Glomerular endothelial cell (primary cell): ENCODE data around the gene C10orf120. TPM values are rescaled to one million over a fixed set of nuclear protein-coding genes. Genes with fewer than 3 reads are reported as not detected.

Source experiments
- DNase-seq: peaks from one replicate; pipeline ENCODE4 v3.0.0-alpha.2; 2011; ENCODE audit warnings: low read depth, low spot score; ENCODE audit errors: extremely low read depth
- total RNA-seq: library from RNA; depleted of rRNA; stranded (reverse); fragments of >200 nt; gene quantifications from 2 replicates; pipeline ENCODE4 v1.2.3, GENCODE V29; 2015

Gene C10orf120
- total RNA-seq, 1 donor from 2014 or later: not detected

DNA sequence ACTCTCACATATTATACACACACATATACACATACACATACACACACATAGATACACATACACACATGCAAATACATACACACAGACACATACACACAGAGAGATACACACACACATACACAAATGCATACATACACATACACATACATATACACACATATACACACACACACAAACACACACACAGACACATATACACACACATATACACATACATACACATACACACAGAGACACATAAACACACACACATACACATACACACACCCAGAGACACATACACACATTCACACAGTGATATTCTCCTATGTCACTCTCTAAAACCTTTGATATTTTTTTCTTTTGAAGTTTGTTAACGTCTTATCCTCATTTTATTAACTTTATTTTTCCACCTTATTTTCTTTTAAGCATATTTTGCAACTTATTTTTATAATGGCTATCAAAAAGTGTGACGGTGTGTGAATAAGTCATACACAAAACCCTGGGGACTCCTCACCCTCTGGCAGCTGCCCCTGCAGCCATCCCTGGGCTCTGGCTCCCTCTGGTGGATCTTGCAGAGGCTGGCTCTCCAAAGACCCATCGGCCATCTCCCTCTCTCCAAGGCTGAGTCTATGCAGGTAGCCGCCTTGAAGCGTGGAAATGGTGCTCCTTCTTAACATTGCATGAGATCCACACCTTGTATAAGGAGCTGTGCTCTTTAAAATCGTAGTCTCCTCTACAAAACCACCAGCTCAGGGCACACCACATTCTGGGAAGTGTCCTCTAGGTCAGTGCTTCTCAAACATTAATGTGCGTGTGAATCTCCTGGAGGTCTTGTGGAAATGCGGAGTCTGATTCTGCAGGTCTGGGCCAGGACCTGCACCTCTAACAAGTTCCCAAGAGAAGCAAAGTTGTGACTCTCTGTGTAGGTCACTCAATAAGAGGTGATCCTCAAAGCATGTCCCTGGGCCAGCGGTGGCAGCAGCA is 4.1 kb upstream of the C10orf120 start:
- peak; percentile 14 for DNase-seq

DNA sequence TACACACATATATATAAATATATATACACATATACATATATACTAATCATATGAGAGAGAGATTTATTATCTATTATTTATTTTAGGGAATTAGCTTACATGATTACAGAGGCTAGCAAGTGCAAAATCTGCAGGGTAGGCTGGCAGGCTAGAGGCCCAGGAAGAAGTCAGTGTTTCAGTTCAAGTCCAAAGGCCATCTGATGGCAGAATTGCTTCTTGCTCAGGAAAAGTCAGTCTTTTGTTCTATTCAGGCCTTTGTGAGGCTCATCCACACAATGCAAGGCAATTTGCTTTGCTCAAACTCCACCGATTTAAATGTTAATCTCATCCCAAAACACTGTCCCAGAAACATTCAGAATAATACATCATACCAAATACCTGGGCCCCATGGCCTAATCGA is 2.6 kb upstream of the C10orf120 start:
- DNase-seq: no peak

- no peak for DNase-seq
Measured at GRCh38 chr10:122701652-122702051, 2.0 kb upstream of the C10orf120 start.

DNA sequence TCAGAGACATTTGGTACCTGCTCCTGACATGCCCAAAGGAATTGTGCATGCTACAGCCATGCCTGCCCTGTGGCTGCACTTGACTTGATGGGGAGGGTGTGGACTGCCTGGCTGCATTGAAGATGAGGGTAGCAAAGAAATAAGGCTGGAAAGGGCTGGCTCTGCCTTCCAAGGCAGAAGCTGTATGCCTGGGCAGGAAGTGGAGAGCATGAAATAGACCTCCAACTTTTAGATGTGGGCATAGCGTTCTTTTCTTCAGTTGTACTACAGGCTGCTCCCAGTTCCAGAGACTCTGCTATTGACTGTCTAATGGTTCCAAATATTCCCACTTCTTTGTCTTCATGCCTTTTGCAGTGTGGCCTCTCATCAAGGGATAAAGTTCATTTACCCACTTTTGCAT is 3.0 kb downstream of the C10orf120 start:
- no peak for DNase-seq

- DNase-seq: no peak
Measured at GRCh38 chr10:122692744-122693143, 6.9 kb downstream of the C10orf120 start.

DNA sequence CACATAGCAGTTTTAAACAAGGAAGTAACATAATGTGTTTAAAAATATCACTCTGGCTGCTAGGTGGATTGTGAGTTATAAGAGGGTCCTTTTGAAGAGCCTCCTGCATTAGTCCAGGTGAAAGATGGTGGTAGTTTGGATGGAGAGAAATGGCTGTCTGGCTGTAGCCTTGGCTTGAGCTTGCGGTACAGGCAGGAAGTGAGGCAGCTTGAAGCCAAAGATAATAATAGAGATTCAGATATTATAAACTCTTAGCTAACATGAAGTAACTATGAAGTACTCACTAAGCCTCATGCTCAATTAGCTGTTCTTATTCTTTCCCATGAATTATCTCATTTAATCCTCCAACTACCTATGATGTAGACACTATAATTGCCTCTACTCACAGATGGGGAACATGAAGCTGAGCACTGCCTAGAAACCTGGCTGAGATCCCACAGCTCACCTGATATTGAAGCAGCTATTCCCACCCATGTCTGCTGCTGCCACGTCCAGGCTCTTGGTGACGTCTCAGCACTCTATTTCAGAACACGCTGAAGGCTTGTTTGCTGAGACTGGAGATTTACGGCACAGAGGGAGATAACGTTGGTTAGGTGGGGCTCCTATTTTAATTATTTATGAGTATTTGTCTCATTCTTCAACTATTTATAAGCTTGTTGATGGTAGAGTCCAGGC is 10.4 kb downstream of the C10orf120 start:
- DNase-seq: no peak

DNA sequence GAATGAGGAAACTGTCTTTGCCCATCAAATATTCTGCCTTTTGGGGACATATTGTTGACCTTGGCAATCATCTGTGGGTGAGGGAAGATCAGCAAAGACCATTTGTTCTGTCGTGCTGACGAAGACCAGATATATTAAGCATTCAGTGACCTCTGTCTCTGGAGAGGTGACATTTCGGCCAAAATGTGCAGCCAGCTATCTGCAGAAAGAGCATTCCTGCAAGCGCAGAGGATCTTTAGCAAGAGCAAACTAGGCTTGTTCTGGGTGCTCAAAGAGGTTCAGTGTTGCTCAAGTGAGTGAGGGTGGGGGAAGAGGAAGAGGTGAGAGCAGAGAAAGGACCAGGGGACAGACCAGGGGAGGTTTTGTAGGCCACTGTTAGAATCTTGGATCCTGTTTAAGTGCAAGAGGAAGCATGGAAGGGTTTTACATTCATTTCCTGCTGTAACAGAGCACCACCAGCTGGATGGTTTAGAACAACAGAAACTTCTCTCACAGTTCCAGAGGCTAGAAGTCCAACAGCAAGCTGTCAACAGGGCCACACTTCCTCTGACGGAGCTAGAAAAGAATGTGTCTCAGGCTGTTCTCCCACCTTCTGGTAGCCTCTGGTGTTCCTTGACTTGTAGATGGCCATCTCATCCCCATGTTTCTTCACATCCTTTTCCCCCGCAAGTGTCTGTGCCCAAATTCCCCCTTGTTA is 11.2 kb downstream of the C10orf120 start:
- DNase-seq: no peak

DNA sequence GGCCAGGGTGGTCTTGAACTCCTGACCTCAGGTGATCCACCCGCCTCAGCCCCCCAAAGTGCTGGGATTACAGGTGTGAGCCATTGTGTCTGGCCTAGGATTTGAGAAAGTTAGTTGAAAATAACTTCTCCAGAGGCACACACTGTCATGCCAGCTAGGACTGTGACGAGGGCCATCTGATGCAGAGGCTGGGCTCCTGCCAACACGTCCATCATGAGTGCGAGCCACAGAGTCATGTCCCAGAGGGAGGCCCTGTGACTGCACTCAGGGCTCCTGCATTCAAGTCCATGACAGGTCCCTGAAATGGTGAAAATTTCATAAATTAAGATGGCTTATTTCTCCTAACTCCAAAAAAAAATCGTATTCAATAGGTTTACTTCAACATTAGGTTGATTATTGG is 17.1 kb downstream of the C10orf120 start:
- DNase-seq: no peak

DNA sequence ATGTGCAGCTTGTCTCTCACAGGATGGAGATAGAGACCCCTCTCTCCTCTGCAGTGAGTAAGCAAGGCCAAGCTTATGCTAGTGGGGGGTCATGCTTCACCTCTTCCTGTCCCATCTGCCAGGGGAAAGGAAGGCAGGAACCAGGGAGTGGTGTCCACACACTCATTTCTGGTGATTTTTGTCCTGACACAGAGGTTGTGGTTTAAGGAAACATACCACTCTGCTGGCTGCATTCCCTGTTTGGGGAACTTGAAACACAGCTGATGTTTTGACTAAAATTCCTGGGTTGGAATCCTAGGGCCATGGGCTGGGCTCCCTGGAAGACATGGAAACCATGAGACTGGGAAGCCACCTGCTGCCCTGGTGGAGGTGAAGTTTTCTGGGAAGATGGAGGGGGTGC is 21.4 kb downstream of the C10orf120 start:
- no peak for DNase-seq

- DNase-seq: no peak
Measured at GRCh38 chr10:122675278-122675677, 24.4 kb downstream of the C10orf120 start.

DNA sequence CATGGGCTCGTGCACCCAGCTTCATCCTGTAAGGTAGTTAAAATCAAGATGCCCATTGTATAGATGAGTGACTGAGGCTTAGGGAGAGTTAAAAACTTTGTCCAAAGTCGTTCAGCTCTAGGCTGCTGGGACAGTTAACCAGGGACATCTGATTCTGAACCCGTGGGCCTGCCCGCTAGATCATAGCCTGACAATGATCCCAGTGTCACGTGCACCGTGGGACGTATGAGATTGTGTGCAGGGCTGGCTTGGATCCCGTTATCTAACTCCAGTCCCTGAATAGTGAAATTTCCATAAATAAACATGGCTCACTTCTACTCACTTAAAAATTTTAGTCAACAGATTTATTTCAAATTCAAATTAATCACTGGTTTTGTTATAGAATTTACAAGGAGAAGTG is 24.9 kb downstream of the C10orf120 start:
- no peak for DNase-seq

GRCh38 chr10:122673731-122674130 is 25.9 kb downstream of the C10orf120 start:
- no peak for DNase-seq

DNA sequence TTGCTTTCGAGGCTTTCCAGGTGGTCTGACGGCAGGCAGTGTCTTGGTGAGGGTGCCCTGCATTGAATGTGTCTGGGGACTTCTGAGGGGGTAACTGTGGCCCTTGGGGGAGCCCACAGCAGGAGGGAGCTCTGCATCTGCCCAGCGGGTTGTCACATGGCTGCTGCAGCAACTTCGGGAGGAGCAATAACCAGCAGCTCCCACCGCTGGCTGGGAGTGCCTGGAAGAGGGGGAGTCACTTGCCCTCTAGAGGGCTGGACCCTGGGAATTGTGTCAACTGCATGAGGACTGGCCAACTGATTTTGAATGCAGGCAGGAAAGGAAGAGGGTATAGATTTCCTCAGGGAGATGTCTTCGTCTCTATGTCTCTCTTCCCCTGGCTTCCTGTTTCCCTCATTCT is 26.4 kb downstream of the C10orf120 start:
- DNase-seq: no peak

DNA sequence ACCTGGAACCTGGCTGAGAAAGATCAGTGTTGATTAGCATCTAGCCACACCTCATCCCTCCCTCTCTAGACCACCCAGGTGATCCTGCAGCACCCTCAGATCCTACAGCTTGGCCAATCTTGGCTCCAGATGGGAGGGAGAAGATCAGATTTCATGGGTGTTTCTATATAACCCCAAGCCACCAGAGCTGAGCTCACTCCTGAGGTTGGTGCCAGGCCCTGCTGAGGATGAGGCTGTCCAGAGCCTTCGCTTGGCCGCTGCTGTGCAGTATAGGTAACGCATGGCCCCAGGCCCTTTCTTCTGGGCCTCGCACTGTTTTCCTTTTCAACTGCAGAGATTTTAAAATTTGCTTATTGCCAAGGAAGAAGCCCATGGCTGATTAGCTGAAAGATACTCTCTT is 27.0 kb downstream of the C10orf120 start:
- no peak for DNase-seq

DNA sequence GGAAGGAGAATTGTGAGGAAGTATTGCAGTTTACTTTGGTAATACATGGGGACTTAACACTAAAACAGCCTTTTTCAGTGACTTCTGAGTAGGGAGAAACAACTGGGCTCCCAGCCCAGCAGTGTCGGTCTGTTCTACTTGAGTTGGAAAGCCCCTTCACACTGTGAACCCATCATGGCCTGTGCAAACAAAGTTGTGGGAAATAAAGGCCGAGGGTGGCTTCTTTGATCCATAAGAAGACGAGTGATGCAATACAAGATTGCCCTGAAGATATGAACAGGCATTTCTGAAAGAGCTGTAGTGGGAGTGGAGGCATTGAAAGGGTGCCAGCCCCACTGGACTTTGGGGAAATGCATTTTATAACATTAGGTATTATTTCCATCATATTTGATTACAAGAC is 28.3 kb downstream of the C10orf120 start:
- DNase-seq: no peak

GRCh38 chr10:122669842-122670241 is 29.8 kb downstream of the C10orf120 start:
- DNase-seq: no peak

GRCh38 chr10:122669045-122669444 is 30.6 kb downstream of the C10orf120 start:
- DNase-seq: no peak

DNA sequence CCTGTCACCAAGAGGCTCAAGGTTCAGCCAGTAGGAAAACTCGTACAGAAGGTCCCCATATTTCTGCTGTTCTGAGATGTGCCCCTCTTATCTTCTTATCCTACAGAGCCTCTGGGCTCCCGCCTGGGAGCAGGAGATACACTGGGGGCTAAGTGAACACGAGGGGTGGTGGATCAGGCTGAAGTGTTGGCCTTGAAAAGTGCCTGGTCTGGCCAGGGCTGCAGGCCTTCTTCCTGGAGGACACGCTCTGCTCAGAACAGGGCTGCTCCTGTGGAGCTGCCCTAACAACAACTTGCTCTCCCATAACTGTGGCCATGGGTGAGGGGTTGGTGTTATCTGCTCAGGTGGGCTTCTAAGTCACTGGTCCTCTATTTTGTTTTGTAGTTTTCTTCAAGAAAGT is 33.7 kb downstream of the C10orf120 start:
- no peak for DNase-seq

- no peak for DNase-seq
Measured at GRCh38 chr10:122665329-122665860, 34.3 kb downstream of the C10orf120 start.

GRCh38 chr10:122664501-122664900 is 35.1 kb downstream of the C10orf120 start:
- DNase-seq: no peak

DNA sequence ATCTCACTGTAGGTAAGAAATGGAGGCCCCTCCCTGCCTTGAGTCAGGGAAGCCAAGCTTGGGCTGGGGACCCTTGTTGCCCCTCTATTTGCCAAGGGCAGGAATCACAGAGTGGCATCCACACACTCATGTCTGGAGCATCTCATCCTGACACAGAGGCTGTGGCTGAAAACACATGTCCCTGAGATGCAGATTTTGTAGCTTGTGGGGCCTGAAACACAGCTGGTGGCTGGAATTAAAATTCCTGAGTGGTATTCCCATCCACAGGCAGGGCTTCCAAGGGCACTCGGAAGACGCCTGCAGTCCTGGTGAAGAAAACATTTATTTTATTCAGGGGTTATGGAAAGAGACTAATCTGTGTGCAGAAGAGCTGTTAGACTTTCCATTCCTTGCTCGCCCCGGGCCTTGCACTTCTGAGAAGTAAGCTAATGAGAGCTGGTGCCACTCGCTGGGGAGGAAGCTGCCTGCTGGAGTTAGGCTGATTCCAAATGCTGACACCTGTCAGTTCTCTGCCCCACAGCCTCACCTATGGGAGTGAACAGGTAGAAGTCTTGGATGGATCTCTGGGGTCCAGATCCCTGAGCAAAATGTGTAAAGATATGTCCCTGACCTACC is 36.0 kb downstream of the C10orf120 start:
- no peak for DNase-seq
